Caco-2 (cell line): ENCODE data around the gene GRIK3. TPM values are rescaled to one million over a fixed set of nuclear protein-coding genes. Genes with fewer than 3 reads are reported as not detected.

Experiments
- BruUV-seq: library from RNA; stranded (reverse); fragments of 400-500 nt; replicated peaks from 2 replicates; lab custom pipeline; 2021; lab: Mats Ljungman, UMichigan
- CTCF ChIA-PET: fragments of 300-600 bp; sonication (Branson Sonifier 250); formaldehyde crosslinking; loops from one replicate; lab custom pipeline; 2022; ENCODE audit warnings: antibody characterized with exemption; lab: Charles Lee
- POLR2A ChIA-PET: fragments of 300-600 bp; sonication (Branson Sonifier 250); formaldehyde crosslinking; loops from one replicate; lab custom pipeline; 2022; ENCODE audit warnings: antibody characterized with exemption; lab: Charles Lee
- DNase-seq, 2 experiments: peaks; one replicate each; pipeline versions ENCODE4 v3.0.0 to v3.0.0-alpha.2; 2020 to 2022
- H3K27me3 ChIP-seq: replicated peaks from 2 replicates; pipeline ENCODE4 v1.6.0; 2011; ENCODE audit warnings: low read length; ENCODE audit not compliant: control insufficient read depth, insufficient read depth
- H3K36me3 ChIP-seq: 2 replicates; pipeline ENCODE4 v1.5.1; 2011; ENCODE audit warnings: low read length; ENCODE audit not compliant: control insufficient read depth, insufficient read depth
- H3K4me1 ChIP-seq: fragments of 250-450 bp; sonication (Bioruptor Pico); 2 replicates; pipeline ENCODE4 v1.5.1; 2020; ENCODE audit warnings: mild to moderate bottlenecking
- H3K4me3 ChIP-seq: 2 replicates; pipeline ENCODE4 v1.5.1; 2011; ENCODE audit warnings: low read depth, mild to moderate bottlenecking, control low read depth, low read length
- H3K9me3 ChIP-seq: fragments of 250-450 bp; sonication (Bioruptor Pico); 2 replicates; pipeline ENCODE4 v1.5.1; 2020; ENCODE audit warnings: mild to moderate bottlenecking, moderate library complexity
- H3K27ac Mint-ChIP-seq: one replicate; pipeline ENCODE4 v1.8.0; 2022; ENCODE audit warnings: mixed read lengths; ENCODE audit not compliant: unreplicated experiment
- H3K27me3 Mint-ChIP-seq: one replicate; pipeline ENCODE4 v1.8.0; 2022; ENCODE audit warnings: mixed read lengths; ENCODE audit not compliant: insufficient read depth, unreplicated experiment
- H3K36me3 Mint-ChIP-seq: one replicate; pipeline ENCODE4 v1.8.0; 2022; ENCODE audit warnings: mild to moderate bottlenecking, mixed read lengths; ENCODE audit not compliant: insufficient read depth, unreplicated experiment
- H3K4me1 Mint-ChIP-seq: one replicate; pipeline ENCODE4 v1.8.0; 2022; ENCODE audit warnings: low read depth, mixed read lengths; ENCODE audit not compliant: unreplicated experiment
- H3K4me3 Mint-ChIP-seq: one replicate; pipeline ENCODE4 v1.8.0; 2022; ENCODE audit warnings: mild to moderate bottlenecking, moderate library complexity, mixed read lengths; ENCODE audit not compliant: unreplicated experiment
- H3K9me3 Mint-ChIP-seq: one replicate; pipeline ENCODE4 v1.8.0; 2022; ENCODE audit warnings: mixed read lengths; ENCODE audit not compliant: unreplicated experiment
- intact Hi-C: fragments of 100-400 bp; cut with micrococcal nuclease; formaldehyde crosslinking; loops from one replicate; pipeline ENCODE4 v1.10.0; 2022; ENCODE audit not compliant: unreplicated experiment
- total RNA-seq: library from RNA; stranded (reverse); gene quantifications from 2 replicates; pipeline ENCODE4 v1.2.3, GENCODE V29; 2022
- TF ChIP-seq, protein P1 (sequence below), 2 experiments: fragments of 200-600 bp in 1 of 2; IDR thresholded peaks; 1 replicate in 1 of 2; 2 replicates in 1 of 2; pipeline versions ENCODE4 v1.5.1 to v1.8.0; 2011 to 2022; ENCODE audit warnings: antibody characterized with exemption in 1 of 2, control low read depth in 1 of 2, inconsistent platforms in 1 of 2, low read depth in 1 of 2, low read length in 1 of 2, mild to moderate bottlenecking in 1 of 2, moderate library complexity in 1 of 2; ENCODE audit not compliant: insufficient read depth in 1 of 2, severe bottlenecking in 1 of 2, unreplicated experiment in 1 of 2

The GRIK3 gene
- total RNA-seq, 1 experiment from 2014 or later, result not detected

DNA sequence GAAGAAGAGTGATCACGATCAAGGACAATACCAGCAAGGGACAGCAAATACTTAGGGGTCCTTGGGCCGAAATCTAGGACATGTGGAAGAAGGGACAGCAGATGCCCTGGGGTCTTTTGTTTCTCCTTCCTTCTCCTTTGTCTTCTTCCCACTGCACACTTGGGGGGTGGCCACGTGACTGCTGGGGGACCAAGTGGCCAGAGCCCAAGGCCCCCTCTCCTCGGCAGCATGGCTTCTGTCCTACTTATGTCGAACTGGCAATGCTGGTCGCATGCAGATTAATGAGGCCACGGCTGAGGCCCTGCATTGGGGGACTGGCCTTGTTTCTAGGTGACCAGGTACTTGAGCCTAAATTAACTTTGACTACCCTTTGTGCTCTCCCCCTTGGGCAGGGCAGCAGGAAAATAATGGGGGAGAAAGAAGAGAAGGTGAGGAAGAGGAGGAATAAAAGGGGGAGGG, 83.0 kb downstream of the GRIK3 start:
- no peak for DNase-seq
- Histone ChIP-seq H3K36me3 (no peaks in the 10 kb centered on the region), H3K9me3 (no peaks in the 10 kb centered on the region), H3K27me3 (no peaks in the 10 kb centered on the region), H3K4me1 (no peaks in the 10 kb centered on the region), H3K4me3 (no peak overlapping the region)
- CTCF ChIA-PET, result no interaction called here
- no TSS peak for BruUV-seq
- intact Hi-C loops, result no loop called here
- Mint-ChIP-seq H3K9me3 (no peaks in the 10 kb centered on the region), H3K27ac (no peak overlapping the region), H3K27me3 (peaks cover 24% of the 10 kb centered on the region), H3K4me3 (no peak overlapping the region), H3K4me1 (no peaks in the 10 kb centered on the region), H3K36me3 (no peaks in the 10 kb centered on the region)
- TF ChIP-seq, protein P1, sequence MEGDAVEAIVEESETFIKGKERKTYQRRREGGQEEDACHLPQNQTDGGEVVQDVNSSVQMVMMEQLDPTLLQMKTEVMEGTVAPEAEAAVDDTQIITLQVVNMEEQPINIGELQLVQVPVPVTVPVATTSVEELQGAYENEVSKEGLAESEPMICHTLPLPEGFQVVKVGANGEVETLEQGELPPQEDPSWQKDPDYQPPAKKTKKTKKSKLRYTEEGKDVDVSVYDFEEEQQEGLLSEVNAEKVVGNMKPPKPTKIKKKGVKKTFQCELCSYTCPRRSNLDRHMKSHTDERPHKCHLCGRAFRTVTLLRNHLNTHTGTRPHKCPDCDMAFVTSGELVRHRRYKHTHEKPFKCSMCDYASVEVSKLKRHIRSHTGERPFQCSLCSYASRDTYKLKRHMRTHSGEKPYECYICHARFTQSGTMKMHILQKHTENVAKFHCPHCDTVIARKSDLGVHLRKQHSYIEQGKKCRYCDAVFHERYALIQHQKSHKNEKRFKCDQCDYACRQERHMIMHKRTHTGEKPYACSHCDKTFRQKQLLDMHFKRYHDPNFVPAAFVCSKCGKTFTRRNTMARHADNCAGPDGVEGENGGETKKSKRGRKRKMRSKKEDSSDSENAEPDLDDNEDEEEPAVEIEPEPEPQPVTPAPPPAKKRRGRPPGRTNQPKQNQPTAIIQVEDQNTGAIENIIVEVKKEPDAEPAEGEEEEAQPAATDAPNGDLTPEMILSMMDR (IDR thresholded peaks at IDR 0.05; ENCODE audit: insufficient read depth in 1 of 2, low read depth in 1 of 2, low read length in 1 of 2, severe bottlenecking in 1 of 2, unreplicated experiment in 1 of 2), result no peak
- POLR2A ChIA-PET, result no interaction called here

DNA sequence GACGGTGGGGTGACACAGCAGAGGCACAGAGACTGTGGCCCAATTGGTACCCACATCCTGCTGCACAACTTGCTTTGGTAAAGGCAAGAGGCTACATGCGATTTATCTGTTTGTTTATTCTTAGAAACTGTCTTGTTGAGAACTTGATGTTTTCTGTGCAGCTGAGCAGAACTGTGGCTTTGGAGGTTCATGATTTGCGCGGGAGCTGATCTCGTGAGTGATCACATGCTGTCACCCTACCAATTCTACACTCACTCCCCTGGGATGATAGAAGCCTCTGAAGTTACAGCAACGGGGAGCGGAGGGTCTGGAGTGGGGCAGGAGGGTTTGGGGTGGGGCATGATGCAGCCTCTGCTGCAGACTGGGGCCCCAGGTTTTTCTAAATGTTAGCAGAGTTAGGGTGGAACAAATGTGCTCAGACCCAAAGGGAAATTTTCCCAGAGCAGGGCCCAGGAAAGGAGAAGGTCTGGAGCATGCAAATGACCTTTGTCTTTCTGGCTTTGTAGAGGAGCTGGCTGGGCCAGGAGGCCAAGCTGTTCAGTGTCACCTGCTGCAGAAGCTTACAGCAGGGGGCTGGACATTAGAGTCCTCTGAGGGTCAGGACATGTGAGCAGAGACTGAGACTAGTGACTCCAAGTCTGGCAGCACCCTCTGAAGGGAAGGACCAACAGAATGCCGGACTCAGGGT, 83.6 kb downstream of the GRIK3 start:
- no peaks in the 10 kb centered on the region for H3K9me3 Mint-ChIP-seq
- TF ChIP-seq, protein P1 (IDR thresholded peaks at IDR 0.05; ENCODE audit: insufficient read depth in 1 of 2, low read depth in 1 of 2, low read length in 1 of 2, severe bottlenecking in 1 of 2, unreplicated experiment in 1 of 2), result no peak
- no peak overlapping the region for H3K4me3 ChIP-seq
- no peaks in the 10 kb centered on the region for H3K4me1 ChIP-seq
- no TSS peak for BruUV-seq
- H3K36me3 Mint-ChIP-seq, result no peaks in the 10 kb centered on the region
- DNase-seq, result no peak
- peaks cover 25% of the 10 kb centered on the region for H3K27me3 Mint-ChIP-seq
- H3K27me3 ChIP-seq, result no peaks in the 10 kb centered on the region
- POLR2A ChIA-PET, result no interaction called here
- intact Hi-C loops, result no loop called here
- no peaks in the 10 kb centered on the region for H3K9me3 ChIP-seq
- no peak overlapping the region for H3K27ac Mint-ChIP-seq
- CTCF ChIA-PET, result no interaction called here
- no peaks in the 10 kb centered on the region for H3K4me1 Mint-ChIP-seq
- no peaks in the 10 kb centered on the region for H3K36me3 ChIP-seq
- no peak overlapping the region for H3K4me3 Mint-ChIP-seq

DNA sequence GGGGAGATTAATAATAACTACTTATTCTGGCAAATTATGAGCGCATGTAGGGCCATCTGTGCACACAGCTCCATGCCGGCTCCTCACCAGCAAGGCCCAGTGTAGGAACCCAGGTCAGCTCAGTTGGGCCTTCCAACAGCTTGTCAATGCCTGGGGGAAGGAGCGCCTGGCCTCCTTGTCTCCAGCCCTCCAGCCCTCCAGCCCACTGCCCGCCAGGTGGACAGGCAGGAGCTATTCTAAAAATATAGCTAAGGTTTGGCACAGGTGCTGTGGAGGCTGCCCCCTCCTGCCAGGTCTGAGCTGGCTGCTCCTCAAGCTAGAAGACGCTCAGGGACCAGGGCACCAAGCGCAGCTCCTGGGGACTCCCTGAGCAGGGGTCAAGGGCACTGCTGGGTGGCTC, 85.7 kb downstream of the GRIK3 start:
- H3K9me3 Mint-ChIP-seq, result no peaks in the 10 kb centered on the region
- Histone ChIP-seq H3K36me3 (no peaks in the 10 kb centered on the region), H3K27me3 (no peaks in the 10 kb centered on the region), H3K4me3 (no peak overlapping the region), H3K4me1 (no peaks in the 10 kb centered on the region), H3K9me3 (no peaks in the 10 kb centered on the region)
- H3K27ac Mint-ChIP-seq, result no peak overlapping the region
- no peak for DNase-seq
- peaks cover 29% of the 10 kb centered on the region for H3K27me3 Mint-ChIP-seq
- H3K4me3 Mint-ChIP-seq, result no peak overlapping the region
- H3K4me1 Mint-ChIP-seq, result no peaks in the 10 kb centered on the region
- TF ChIP-seq, protein P1 (IDR thresholded peaks at IDR 0.05; ENCODE audit: insufficient read depth in 1 of 2, low read depth in 1 of 2, low read length in 1 of 2, severe bottlenecking in 1 of 2, unreplicated experiment in 1 of 2), result no peak
- POLR2A ChIA-PET, result no interaction called here
- no peaks in the 10 kb centered on the region for H3K36me3 Mint-ChIP-seq
- CTCF ChIA-PET, result interaction anchor here (0.8 kb wide), 1 partner anchor 197 kb away, joined by 11 read pairs; no protein-coding TSS in a partner anchor
- no TSS peak for BruUV-seq
- intact Hi-C loops, result no loop called here
